ENCODE measurements around the gene SLC4A9.

SLC4A9 gene

DNA sequence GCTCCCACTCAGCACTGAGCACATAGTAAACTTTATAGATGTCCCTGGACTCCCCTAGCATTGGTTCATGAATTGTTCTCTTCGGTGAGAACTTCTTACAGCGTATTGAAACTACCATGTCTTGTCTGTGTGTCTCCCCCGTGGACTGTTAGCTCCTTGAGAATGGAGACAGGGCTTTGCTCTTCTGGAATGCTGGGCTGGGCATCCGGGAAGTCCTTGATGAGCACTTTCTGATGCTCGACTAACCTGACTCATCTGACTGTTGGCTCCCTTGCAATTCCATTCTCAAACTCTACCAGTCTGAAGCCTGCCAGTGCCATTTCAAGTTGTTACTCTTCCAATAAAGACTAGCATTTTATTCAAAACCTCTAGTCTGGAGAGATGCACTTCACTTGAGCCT is 42.1 kb upstream of the SLC4A9 start:
- TF ChIP-seq, protein P1, sequence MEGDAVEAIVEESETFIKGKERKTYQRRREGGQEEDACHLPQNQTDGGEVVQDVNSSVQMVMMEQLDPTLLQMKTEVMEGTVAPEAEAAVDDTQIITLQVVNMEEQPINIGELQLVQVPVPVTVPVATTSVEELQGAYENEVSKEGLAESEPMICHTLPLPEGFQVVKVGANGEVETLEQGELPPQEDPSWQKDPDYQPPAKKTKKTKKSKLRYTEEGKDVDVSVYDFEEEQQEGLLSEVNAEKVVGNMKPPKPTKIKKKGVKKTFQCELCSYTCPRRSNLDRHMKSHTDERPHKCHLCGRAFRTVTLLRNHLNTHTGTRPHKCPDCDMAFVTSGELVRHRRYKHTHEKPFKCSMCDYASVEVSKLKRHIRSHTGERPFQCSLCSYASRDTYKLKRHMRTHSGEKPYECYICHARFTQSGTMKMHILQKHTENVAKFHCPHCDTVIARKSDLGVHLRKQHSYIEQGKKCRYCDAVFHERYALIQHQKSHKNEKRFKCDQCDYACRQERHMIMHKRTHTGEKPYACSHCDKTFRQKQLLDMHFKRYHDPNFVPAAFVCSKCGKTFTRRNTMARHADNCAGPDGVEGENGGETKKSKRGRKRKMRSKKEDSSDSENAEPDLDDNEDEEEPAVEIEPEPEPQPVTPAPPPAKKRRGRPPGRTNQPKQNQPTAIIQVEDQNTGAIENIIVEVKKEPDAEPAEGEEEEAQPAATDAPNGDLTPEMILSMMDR (IDR thresholded peaks at IDR 0.05): no peak
- Histone ChIP-seq H3K36me3 (no peaks in the 10 kb centered on the region), H3K27me3 (no peaks in the 10 kb centered on the region), H3K4me1 (ENCODE audit: control insufficient read depth in 1 of 2, insufficient read depth in 1 of 2, low read depth in 1 of 2, low read length in 1 of 2) (peaks cover 41 to 44% of the 10 kb centered on the region in 2 experiments), H3K4me3 (ENCODE audit: low read depth in 1 of 2, low read length in 1 of 2) (no peak overlapping the region), H3K27ac (no peak overlapping the region), H3K9me3 (no peaks in the 10 kb centered on the region)

DNA sequence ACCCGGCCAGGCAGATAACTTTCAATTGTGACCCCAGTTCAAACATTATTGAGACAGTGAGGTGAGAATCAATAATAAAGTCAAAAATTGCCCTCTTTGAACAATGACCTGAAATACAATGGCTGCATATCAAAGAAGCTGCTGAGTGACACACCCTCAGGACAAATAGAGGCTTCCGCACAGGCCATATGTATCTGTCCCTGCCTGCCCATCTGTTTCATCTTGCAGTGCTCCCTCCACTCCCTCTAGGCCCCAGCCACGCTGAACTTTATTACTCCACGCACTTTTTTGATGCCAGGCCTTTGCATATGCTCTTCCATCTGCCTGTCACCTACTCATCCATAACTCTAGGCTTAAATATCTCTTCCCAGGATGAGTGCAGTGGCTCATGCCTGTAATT is 41.2 kb upstream of the SLC4A9 start:
- Histone ChIP-seq H3K27me3 (no peaks in the 10 kb centered on the region), H3K36me3 (no peaks in the 10 kb centered on the region), H3K4me1 (ENCODE audit: control insufficient read depth in 1 of 2, insufficient read depth in 1 of 2, low read depth in 1 of 2, low read length in 1 of 2) (peaks cover 41 to 44% of the 10 kb centered on the region in 2 experiments), H3K9me3 (no peaks in the 10 kb centered on the region), H3K27ac (peak overlapping the region; percentile 72), H3K4me3 (ENCODE audit: low read depth in 1 of 2, low read length in 1 of 2) (no peak overlapping the region)
- TF ChIP-seq, protein P1 (IDR thresholded peaks at IDR 0.05): no peak

DNA sequence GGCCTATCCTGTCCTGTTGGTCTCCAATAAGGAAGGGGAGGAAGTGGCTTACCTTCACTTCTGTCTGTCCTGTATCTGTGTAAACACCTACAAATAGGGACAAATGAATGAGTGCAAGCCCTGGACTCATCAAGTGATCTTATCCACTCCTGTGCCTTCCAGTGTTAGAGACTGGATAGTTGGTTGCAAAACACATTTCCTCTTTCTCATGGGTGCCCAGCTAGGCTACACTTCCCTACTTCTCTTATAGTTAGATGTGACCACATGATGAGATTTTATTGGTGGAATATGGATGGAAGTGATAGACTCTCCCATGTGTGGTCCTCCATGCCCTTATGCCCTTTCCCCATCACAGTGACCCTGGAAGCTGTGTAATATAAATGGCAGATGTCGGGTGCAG is 40.2 kb upstream of the SLC4A9 start:
- Histone ChIP-seq H3K36me3 (no peaks in the 10 kb centered on the region), H3K4me1 (ENCODE audit: control insufficient read depth in 1 of 2, insufficient read depth in 1 of 2, low read depth in 1 of 2, low read length in 1 of 2) (peaks cover 41 to 44% of the 10 kb centered on the region in 2 experiments), H3K9me3 (no peaks in the 10 kb centered on the region), H3K27me3 (no peaks in the 10 kb centered on the region), H3K27ac (peak overlapping the region; percentile 72), H3K4me3 (ENCODE audit: low read depth in 1 of 2, low read length in 1 of 2) (no peak overlapping the region)
- TF ChIP-seq, protein P1 (IDR thresholded peaks at IDR 0.05): no peak

DNA sequence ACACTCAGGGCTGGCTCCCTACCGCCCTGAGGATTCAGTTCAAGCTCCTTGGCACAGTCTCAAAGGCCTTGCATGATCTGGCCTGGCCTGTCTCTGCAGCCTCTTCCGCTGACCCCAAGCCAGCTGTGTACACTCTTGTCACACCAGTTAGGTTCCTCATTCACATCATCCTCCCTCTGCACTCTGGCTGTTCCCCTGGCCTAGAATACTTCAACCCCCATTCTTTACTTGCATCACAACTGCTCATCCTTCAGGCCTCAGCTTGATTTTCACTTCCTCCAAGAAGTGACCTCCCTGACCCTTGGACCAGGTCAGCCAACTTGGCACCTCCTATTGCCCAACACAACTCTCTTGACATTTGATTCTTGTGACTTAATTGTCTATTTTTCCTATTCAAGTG is 38.2 kb upstream of the SLC4A9 start:
- Histone ChIP-seq H3K36me3 (no peaks in the 10 kb centered on the region), H3K4me1 (ENCODE audit: control insufficient read depth in 1 of 2, insufficient read depth in 1 of 2, low read depth in 1 of 2, low read length in 1 of 2) (peaks cover 41 to 44% of the 10 kb centered on the region in 2 experiments), H3K27me3 (no peaks in the 10 kb centered on the region), H3K9me3 (no peaks in the 10 kb centered on the region), H3K27ac (peak overlapping the region; percentile 83), H3K4me3 (ENCODE audit: low read depth in 1 of 2, low read length in 1 of 2) (peak overlapping the region in 1 of 2 experiments; percentile 34)
- TF ChIP-seq, protein P1 (IDR thresholded peaks at IDR 0.05): no peak

DNA sequence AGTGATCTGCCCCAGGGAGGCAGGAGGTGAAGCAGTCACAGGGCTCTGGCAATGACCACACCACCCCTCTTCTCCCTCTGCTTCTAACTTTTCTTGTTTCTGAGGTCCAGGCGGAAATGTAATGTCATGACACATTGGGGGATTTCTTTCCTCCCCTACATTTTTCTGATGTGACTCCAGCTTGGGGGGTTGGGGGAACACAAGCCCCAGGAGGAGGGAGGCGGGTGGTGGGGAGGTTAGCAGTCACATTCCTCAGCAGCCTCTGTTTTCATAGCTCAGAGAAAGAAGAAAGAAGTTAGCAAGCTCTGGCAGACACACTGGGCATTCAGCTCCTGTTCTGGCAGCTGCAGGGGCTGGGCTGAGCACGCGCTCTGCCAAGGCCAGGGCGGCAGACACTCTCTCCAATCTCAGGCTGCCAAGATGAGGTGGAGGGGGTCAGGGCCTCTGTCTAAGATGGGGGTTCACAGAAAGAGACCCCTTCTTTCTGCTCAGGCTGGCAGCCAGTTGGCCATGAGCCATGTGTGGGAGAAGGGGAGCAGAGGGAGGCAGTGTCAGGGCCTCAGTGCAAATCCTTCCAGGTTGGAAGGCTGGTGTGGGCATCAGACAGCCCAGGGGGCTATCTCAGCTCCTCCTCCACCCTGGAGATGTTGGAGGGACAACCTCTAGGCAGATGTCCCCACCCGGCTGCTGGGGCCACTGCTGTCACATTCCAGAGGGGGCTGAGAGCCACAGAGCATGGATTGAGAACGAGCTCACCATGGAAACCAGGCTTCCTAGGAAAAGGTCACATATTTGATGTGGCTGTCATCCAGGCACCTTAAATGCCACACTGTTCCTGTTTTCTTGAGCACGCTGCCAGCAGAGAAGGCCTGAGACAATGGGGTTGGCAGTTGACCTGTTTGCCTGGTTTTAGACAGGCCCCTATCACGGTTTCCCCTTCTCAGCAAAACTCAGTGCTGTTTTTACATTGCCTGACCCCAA is 37.0 kb upstream of the SLC4A9 start:
- H3K9me3 ChIP-seq: no peaks in the 10 kb centered on the region
- no peaks in the 10 kb centered on the region for H3K36me3 ChIP-seq
- peaks cover 41 to 44% of the 10 kb centered on the region in 2 experiments for H3K4me1 ChIP-seq (ENCODE audit: control insufficient read depth in 1 of 2, insufficient read depth in 1 of 2, low read depth in 1 of 2, low read length in 1 of 2)
- no peaks in the 10 kb centered on the region for H3K27me3 ChIP-seq
- H3K27ac ChIP-seq: peak overlapping the region; percentile 83
- TF ChIP-seq, protein P1 (IDR thresholded peaks at IDR 0.05): no peak
- H3K4me3 ChIP-seq (ENCODE audit: low read depth in 1 of 2, low read length in 1 of 2): no peak overlapping the region

Measured in neutrophil (primary cell).